GM04503 (cell line): ENCODE data around the gene POMC.
"Not testable (repeated sequence)": the region's sequence is repeated elsewhere in the genome, so short reads cannot be mapped to it uniquely, and the experiment has no call there.

ENCODE experiments used
- DNase-seq: peaks from one replicate; pipeline ENCODE4 v3.0.0-alpha.2; 2012; ENCODE audit warnings: low read depth

Gene POMC

GRCh38 chr2:25176541-25177181, 8.3 kb upstream of the POMC start:
- no peak for DNase-seq

GRCh38 chr2:25176138-25176537, 7.8 kb upstream of the POMC start:
- no peak for DNase-seq

DNA sequence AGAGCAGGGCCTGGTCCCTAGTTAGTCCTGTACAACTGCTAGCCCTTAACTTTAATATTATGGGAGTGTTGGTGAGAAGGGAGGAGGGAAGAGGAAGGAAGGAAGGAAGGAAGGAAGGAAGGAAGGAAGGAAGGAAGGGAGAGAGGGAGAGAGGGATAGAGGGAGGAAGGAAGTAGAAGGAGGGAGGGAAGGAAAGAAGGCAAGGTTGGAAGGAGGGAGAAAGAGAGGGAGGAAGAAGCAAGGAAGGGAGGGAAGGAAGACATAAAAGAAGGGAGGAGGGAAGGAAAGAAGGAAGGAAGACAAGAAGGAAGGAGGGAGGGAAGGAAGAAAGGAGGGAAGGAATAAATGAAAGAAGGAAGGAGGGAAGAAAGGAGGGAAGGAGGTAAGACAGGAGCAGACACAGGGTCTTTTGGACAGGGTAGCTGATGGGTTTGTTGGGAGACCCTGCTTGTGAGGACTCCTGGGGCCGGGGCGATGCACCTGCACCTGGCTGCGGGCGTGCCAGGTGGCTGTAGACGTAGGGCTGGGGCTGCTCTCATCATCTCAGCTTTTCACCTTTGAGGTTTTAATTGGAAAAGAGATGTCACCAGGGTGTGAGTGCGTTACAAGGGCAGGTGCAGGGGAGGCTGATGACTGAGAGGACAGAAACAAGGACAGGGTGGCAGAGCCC, 5.9 kb upstream of the POMC start:
- DNase-seq = no peak

DNA sequence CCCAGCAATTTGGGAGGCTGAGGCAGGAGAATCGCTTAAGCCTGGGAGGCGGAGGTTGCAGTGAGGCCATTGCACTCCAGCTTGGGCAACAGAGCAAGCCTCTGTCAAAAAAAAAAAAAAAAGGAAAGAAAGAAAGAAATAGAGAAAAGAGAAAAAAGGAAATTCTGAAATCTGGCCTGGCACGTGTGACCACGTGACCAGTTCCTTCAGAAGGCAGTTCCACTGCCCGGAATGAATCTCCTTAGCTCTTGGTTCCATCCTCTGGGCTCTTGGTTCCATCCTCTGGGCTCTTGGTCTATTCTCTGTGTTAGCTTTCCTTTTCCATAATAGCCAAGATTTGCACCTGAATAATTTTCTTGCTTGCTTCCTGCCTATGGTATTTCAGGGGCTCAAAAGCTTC, 5.3 kb upstream of the POMC start:
- DNase-seq = no peak

DNA sequence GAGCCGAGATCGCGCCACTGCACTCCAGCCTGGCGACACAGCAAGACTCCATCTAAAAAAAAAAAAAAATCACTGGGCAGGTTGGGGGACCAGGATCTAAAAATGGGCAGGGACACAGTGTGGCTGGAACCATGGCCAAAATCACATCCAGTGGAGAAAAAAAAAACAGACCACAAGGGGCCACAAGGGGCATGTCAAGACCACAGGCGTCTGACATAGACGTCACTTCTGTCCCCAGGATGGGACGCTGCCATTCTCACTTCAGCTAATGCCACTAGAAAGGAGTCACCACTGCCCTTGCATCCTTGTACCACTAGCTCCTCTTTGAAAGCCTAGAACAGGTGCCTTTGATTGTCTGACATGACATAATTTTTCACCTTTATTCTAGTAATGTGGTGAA, 2.5 kb upstream of the POMC start:
- no peak for DNase-seq

DNA sequence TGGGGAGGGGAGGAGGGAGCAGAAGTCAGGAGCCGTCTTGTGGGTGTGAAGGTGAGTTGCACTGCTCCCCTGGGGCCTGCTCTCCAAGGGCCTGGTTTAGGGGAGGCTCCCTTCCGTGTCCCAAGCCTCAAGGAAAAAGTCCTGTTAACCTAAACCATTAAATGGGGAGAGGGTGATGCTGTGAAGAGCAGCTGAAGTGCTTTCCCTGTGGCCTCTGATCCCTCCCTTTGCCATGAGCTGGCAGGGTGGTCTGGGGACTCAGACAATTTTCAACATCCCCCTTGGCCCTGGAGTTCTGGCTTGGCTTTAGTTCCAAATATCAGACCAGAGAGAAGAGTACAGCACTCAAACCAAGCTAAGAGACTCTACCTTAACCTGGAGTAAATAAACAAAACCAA, 692 bp upstream of the POMC start:
- DNase-seq = no peak

- no peak for DNase-seq
Observed at GRCh38 chr2:25165992-25166875, 2.1 kb downstream of the POMC start.

DNA sequence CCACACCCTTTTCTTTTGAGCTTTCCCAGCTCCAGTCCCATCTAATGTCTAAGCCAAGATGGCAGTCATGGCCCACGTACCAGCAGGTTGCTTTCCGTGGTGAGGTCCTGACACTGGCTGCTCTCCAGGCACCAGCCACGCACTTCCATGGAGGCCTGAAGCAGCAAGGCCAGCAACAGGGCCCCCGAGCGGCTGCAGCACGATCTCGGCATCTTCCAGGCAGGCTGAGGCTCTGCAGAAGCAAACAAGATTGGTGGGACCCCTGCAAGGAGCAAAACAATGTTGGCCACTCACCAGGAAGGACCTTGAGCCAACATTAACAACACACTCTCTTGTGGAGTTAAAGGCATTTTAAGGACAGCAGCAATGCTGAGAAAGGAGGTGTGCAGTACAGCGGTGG, 3.8 kb downstream of the POMC start:
- DNase-seq = no peak

- DNase-seq = not testable (repeated sequence)
Observed at GRCh38 chr2:25162061-25162460, 6.3 kb downstream of the POMC start.

DNA sequence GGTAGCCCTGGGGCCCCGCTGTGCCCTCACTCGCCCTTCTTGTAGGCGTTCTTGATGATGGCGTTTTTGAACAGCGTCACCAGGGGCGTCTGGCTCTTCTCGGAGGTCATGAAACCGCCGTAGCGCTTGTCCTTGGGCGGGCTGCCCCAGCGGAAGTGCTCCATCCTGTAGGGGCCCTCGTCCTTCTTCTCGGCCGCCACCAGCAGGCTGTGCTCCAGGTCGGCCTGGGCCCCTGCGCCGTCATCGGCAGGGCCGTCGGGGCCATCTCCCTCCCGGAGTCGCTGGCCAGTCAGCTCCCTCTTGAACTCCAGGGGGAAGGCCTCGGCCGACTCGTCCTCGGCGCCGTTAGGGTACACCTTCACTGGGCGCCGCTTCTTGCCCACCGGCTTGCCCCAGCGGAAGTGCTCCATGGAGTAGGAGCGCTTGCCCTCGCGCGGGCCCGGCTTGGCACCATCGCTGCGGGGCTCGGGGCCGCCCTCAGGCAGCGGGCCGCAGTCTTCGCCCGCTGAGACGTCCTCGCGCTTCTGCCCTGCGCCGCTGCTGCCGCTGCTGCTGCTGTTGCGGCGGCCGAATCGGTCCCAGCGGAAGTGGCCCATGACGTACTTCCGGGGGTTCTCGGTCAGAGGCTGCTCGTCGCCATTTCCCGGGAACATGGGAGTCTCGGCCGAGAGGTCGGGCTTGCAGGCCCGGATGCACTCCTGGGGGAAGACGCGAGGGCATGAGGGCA, 7.2 kb downstream of the POMC start:
- DNase-seq = no peak

DNA sequence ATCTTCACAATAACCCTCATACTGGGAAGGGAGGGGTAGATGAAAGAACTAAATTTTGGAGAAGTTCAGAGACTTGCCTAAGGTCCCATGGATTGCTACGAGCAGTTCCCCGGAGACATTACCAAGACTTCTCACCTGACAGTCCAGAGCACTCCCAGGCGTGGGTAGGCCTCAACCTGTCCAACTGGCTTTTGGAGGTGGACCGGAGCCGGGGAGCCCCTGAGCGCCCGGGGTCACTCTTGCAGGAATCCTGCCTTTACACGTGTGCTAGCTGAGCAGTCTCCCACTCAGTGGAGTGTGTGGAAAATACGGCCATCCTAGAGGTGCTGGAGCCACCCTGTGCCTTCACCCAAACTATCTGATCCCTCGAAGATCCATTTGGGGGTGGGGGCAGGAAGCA, 8.0 kb downstream of the POMC start:
- no peak for DNase-seq

- no peak for DNase-seq
Observed at GRCh38 chr2:25159949-25160348, 8.4 kb downstream of the POMC start.

GRCh38 chr2:25158096-25158852, 10.1 kb downstream of the POMC start:
- no peak for DNase-seq

DNA sequence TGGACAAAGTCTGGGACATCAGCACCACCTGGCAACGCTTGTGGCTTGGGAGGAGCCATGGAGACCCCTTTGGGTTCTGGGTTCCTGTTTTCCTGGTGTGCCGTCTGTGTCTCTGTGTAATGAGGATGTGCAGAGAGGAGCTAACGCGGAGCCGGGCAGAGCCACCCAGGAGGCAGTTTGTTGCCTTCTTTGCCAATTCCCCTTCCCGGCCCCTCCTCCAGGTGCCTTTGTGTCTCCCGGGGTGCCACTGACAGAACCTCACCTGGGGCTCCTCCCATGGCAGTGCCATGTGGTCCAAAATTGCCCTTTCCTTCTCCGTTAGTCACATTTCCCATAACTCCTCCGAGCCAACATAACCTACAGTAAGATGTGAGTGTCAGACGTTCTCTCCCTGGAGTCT, 13.0 kb downstream of the POMC start:
- DNase-seq = no peak

DNA sequence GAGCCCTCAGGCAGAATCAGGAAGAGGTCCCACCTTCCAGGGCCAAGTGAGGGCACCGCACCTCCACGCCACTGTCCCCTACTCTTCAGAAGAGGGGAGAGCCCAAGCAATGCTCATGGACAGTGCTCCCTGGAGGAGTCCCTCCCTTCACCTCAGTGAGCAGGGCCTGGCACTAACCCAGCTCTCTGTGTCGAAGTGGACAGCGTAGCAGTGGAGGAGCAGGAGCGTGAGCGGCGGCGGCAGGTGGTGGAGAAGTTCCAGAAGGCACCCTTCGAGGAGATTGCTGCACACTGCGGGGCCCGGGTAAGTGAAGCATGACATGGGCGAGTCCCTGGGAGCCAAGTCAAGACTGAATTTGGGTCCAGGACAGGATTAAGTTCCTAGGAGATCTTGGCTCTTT, 16.7 kb downstream of the POMC start:
- no peak for DNase-seq

DNA sequence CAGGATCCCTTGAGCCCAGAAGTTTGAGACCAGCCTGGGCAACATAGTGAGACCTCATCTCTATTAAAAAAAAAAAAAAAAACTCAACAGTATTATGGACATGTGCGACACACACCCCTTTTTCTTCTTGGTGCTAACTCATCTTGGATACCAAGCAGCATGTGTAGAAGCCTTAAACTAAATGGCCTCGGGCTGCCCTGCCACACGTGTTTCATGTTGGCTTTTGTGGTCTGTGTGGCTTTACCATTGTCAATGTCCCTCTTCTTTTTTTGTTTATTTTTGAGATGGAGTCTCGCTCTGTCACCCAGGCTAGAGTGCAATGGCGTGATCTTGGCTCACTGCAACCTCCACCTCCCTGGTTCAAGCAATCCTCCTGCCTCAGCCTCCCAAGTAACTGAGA, 17.4 kb downstream of the POMC start:
- DNase-seq = not testable (repeated sequence)

DNA sequence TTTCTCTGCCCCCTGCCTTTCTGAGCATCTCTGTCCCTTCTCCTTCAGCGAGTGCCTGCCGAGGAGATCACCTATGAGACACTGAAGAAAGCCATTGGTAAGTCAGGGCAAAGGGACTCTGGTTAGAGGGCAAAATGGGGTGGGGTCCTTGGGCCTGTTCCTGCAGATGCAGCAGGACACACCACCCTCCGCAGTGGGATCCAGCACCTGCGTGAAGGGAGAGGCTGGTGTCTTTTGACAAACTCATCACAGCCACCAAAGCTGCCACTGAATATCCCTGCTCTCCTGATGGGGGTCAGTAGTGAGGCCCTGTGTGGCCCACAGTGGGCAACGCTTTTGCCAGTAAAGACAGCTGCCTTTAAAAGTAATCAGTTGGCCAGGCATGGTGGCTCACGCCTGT, 18.7 kb downstream of the POMC start:
- DNase-seq = no peak

GRCh38 chr2:25146896-25147295, 21.5 kb downstream of the POMC start:
- DNase-seq = no peak

DNA sequence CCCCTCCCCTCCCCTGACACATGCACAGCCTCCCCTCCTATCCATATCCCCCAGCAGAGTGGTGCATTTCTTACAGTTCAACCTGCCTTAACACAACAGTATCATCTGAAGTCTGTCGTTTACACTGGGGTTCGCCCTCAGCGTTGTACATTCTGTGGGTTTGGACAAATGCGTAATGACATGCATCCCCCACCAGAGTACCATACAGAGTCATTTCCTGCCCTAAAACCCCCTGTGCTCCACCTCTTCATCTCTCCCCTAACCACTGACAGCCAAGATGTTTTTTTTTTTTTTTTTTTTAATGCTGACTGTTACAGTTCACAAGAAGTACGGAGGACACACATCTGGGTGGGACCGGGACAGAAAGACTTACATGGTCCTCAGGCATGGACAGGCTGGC, 22.6 kb downstream of the POMC start:
- DNase-seq = no peak

DNA sequence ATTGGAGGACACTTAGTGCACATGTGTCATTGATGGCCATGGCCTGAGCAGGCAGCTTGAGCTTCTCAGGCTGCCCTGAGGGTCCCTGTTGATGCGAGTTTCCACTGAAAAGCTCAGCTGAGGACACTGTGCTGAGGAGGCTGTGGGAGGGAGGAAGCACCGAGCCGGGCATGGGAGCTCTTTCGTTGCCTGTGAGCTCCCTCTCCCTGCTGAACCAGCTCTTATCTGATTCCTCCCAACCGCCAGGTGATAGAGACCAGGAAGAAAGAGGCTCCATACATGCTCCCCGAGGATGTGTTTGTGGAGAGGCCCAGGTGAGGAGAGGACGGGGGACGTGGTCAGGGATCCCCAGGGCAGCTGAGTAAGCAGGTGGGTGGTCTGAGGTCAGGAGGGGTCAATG, 27.3 kb downstream of the POMC start:
- DNase-seq = no peak

DNA sequence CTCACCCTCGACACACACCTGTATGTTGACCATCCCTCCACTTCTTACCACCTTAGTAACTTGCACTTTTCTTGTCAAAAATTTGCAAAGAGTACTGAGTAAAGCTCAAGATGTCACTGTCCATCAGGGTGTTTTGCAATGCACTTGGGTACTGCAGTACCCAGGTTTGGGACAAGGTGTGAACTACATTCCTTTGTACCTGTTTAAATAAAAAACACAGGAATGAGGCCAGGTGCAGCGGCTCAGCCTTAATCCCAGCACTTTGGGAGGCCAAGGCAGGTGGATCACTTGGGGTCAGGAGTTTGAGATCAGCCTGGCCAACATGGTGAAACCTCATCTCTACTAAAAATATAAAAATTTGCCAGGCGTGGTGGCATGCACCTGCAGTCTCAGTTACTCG, 27.8 kb downstream of the POMC start:
- not testable (repeated sequence) for DNase-seq

DNA sequence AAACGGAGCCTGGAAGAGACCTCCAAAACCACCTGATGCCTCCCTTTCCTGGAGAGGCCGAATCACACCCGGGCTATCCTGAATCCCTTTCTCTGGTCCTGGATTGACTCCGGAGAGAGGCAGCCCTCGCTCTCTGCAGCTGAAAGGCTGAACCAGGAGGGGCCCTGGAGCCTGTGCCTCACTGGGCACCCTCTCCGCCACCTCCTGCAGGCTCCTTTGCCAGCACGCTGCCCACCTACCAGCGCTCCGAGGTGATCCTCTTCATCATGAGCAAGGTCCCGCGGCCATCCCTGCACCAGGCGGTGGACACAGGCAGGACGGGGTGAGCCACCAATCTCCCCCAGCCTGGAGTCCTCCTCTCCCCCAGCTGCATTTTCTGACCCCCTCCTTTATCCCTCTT, 35.7 kb downstream of the POMC start:
- DNase-seq = no peak
